Mucosa of rectum (tissue), 2 donors: ENCODE results near the gene SWAP70.

Source experiments
- H3K27ac ChIP-seq, 2 donors: one replicate each; pipeline ENCODE4 v1.7.0; 2013; ENCODE audit warnings: inconsistent platforms in 2 of 2, low read depth in 2 of 2, low read length in 2 of 2
- H3K27me3 ChIP-seq, 2 donors: one replicate each; pipeline ENCODE4 v1.7.0; 2013; ENCODE audit warnings: low read length in 2 of 2; ENCODE audit not compliant: control insufficient read depth in 2 of 2, insufficient read depth in 2 of 2
- H3K36me3 ChIP-seq, 2 donors: one replicate each; pipeline ENCODE4 v1.7.0; 2013; ENCODE audit warnings: low read length in 2 of 2; ENCODE audit not compliant: control insufficient read depth in 2 of 2, insufficient read depth in 2 of 2
- H3K4me1 ChIP-seq, 2 donors: one replicate each; pipeline ENCODE4 v1.7.0; 2013; ENCODE audit warnings: low read length in 2 of 2, mild to moderate bottlenecking in 1 of 2; ENCODE audit not compliant: control insufficient read depth in 2 of 2, insufficient read depth in 2 of 2
- H3K4me3 ChIP-seq, 2 donors: one replicate each; pipeline ENCODE4 v1.7.0; 2013; ENCODE audit warnings: low read length in 2 of 2
- H3K9ac ChIP-seq, 2 donors: one replicate each; pipeline ENCODE4 v1.7.0; 2013; ENCODE audit warnings: low read length in 2 of 2, low read depth in 1 of 2, mild to moderate bottlenecking in 1 of 2
- H3K9me3 ChIP-seq, 2 donors: one replicate each; pipeline ENCODE4 v1.7.0; 2013; ENCODE audit warnings: low read length in 2 of 2; ENCODE audit not compliant: control insufficient read depth in 2 of 2
- donor health status: healthy.
- donor health status: Normal muscosa, but diverticular disease.

The SWAP70 gene

DNA sequence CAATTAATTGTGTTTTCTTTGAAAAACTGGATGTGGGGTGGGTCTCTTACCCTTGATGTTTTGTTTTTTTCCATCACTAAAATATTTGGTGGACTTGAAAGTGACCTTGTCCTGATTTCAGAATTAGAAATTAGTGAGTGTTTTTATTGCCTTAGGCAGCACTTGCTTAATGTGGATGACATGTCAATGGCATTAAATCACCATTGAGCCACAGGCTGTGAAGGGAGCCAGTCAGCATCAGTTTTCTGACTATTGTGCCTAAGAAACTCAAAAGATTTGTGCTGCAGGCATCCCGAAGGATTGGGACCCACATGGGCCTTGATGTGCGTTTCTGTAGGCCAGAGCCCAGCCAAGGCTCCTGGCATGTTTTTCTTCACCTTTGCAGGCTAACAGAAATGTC lies 53.8 kb downstream of the SWAP70 start:
- Histone ChIP-seq H3K4me3 (no peak overlapping the region), H3K27ac (peak overlapping the region in 1 of 2 donors; percentile 28), H3K27me3 (no peaks in the 10 kb centered on the region), H3K4me1 (peaks cover 0 to 2% of the 10 kb centered on the region in 2 donors), H3K9me3 (no peaks in the 10 kb centered on the region), H3K36me3 (peaks cover 0 to 10% of the 10 kb centered on the region in 2 donors), H3K9ac (no peak overlapping the region)

DNA sequence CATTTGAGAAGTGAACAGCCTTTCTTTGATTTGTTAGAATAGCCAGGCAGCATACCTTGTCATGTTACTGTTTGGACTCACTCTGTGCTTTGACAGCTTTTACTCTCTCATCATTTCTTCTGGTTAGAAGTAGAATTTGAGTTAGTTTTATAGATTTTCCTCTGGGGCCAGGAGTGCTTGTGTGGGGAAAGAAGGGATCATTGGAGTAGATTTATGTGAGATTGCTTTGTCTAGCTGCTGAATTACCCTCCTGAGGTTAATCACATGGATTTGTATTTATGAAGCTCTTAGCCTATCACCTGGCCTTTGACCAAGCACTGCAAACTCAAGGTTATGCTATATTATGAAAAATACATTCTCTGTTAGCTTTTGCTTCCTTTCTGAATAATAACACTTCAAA lies 54.3 kb downstream of the SWAP70 start:
- Histone ChIP-seq H3K36me3 (peaks cover 0 to 10% of the 10 kb centered on the region in 2 donors), H3K9me3 (no peaks in the 10 kb centered on the region), H3K27ac (peak overlapping the region in 1 of 2 donors; percentile 28), H3K27me3 (no peaks in the 10 kb centered on the region), H3K9ac (no peak overlapping the region), H3K4me3 (no peak overlapping the region), H3K4me1 (peaks cover 0 to 2% of the 10 kb centered on the region in 2 donors)

DNA sequence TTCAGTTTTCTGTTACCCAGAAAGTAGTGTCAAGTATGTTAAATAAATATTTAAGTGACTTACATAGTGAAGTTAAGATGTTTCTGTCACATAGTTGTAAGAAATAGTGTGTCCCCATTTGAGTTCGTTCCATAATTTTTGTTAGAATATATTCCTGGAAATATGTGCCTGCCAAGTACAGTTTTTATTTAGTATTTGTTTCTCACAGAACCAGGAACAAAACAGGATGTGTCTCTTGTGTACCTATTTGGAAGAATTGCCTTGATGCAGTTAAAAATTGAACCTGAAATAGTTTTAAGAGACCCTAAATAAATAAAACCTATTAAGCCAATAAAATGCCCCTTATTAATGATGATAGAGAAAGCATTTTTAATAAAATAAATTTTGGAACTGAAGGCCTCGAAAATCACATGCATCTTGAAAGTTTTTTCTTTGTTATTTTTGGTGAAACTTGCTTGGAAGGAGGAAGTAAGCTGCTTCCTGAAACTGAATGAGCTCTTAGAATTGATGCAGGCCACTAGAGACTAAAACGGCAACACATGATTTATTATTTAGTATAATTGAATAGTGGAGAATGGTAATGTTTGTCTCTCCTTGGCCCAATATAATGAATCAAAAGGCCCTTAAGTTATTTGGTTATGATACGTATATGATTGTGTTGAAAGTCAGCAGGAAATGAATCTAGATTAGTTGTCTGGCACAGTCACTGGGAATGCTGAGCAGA lies 55.9 kb downstream of the SWAP70 start:
- no peak overlapping the region for H3K9ac ChIP-seq
- peaks cover 0 to 2% of the 10 kb centered on the region in 2 donors for H3K4me1 ChIP-seq
- no peaks in the 10 kb centered on the region for H3K9me3 ChIP-seq
- H3K4me3 ChIP-seq: no peak overlapping the region
- peak overlapping the region; percentile 2 to 17 for H3K27ac ChIP-seq
- H3K27me3 ChIP-seq: no peaks in the 10 kb centered on the region
- H3K36me3 ChIP-seq: peaks cover 0 to 10% of the 10 kb centered on the region in 2 donors

DNA sequence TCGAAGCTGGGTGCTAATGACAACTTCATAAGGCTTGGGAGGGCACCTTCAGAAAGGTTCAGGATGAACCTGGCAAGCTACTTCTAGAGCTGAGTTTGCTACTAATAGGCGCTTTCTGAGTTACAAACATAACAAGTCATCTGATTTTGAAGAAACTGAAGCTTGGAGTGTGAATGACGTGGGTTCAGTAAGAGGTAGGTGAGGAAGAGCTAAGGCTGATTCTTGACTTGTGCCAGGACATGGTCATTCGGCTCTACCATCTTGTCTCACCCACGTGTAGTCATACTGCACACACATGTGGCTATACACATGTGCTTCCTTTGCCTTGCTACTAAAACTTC lies 56.4 kb downstream of the SWAP70 start:
- peaks cover 0 to 8% of the 10 kb centered on the region in 2 donors for H3K36me3 ChIP-seq
- H3K27ac ChIP-seq: peak overlapping the region; percentile 2 to 17
- H3K4me1 ChIP-seq: peaks cover 0 to 2% of the 10 kb centered on the region in 2 donors
- H3K9ac ChIP-seq: no peak overlapping the region
- no peak overlapping the region for H3K4me3 ChIP-seq
- H3K9me3 ChIP-seq: no peaks in the 10 kb centered on the region
- no peaks in the 10 kb centered on the region for H3K27me3 ChIP-seq

DNA sequence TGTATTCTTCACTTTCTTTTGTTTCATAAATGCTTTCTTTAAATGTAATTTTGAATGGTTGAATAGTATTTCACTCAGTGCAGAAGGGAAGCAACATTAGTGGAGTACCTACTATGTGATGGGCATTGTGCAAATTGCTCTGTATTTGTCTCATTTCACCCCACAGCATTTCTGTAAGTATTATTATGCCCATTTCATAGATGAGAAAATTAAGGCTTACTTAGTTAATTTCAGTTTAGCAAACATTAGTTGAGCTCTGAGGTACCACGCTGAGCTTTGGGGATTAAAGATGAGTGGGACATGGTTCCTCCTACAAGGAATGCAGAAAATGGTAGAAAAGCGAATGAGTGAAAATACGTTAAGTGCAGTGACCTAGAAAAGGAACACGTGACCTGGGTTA lies 58.1 kb downstream of the SWAP70 start:
- Histone ChIP-seq H3K27me3 (no peaks in the 10 kb centered on the region), H3K4me3 (no peak overlapping the region), H3K36me3 (no peaks in the 10 kb centered on the region), H3K27ac (no peak overlapping the region), H3K9ac (no peak overlapping the region), H3K9me3 (no peaks in the 10 kb centered on the region), H3K4me1 (peaks cover 0 to 2% of the 10 kb centered on the region in 2 donors)

DNA sequence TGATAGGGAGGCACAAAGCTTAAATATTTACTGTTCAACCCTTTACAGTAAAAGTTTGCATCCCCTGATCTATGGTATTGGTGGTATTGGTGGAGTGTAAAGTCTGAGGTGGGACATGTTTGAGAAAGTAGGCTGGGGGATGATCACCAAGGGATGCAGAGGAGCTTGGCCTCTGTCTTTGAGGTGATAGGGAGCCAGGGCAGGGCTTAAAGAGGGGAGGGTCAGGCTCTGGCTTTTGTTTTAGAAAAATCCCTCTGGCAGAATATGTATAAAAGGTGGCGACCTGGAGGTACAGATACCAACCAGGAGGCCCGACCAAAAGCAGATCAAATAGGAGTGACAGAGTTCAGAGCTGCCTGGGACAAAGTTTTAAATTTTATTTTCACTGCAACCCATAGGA lies 59.0 kb downstream of the SWAP70 start:
- no peaks in the 10 kb centered on the region for H3K27me3 ChIP-seq
- no peak overlapping the region for H3K9ac ChIP-seq
- no peaks in the 10 kb centered on the region for H3K36me3 ChIP-seq
- H3K4me3 ChIP-seq: no peak overlapping the region
- peaks cover 0 to 1% of the 10 kb centered on the region in 2 donors for H3K4me1 ChIP-seq
- H3K27ac ChIP-seq: no peak overlapping the region
- H3K9me3 ChIP-seq: no peaks in the 10 kb centered on the region

DNA sequence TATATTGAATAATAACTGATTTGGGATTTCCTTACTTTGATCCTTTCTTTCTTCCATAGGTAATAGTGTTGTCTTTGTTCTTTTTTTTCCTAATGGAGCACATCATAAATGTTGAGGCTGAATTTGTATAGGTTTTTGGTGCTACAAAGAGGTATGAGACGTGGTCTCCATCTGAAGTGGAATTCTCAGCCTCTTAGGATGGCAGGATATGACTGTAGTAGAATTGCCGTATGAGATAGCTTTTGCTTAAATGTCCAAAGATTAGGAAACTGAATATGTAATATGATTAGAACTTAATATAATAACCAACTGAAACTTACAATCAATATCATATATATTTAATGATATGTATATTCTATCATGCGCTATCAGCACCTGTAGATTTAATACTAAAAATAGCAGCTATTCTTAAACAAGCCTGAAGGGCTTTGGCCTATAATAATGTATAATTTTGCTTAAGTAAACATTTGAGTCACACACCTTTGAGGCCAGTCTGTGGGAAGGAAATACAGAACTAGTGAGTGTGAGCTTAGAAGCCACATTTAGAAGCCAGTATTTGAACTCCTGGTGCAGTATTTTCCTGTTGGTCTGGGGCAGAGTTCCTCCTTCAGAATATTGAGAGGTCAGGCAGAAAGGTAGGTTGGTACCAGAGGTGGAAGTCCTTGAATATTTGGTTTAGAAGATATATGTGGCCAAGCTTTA lies 62.6 kb downstream of the SWAP70 start:
- Histone ChIP-seq H3K27ac (no peak overlapping the region), H3K4me1 (no peaks in the 10 kb centered on the region), H3K9me3 (no peaks in the 10 kb centered on the region), H3K4me3 (no peak overlapping the region), H3K27me3 (no peaks in the 10 kb centered on the region), H3K9ac (no peak overlapping the region), H3K36me3 (peaks cover 3 to 14% of the 10 kb centered on the region in 2 donors)

DNA sequence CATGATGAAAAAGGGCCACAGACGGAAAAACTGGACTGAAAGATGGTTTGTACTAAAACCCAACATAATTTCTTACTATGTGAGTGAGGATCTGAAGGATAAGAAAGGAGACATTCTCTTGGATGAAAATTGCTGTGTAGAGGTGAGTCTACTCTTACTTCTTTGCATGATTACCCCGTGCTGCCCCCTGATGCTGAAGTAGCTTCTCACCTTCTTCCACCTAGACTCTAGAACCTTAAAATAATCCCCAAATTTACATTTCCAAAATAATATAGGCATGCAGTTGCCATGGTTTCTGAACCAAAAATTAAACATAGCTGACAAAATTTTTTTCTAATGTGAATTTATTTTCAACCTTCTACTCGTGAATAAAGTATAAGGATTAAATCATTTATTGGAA lies 64.2 kb downstream of the SWAP70 start:
- Histone ChIP-seq H3K4me1 (no peaks in the 10 kb centered on the region), H3K4me3 (no peak overlapping the region), H3K27me3 (no peaks in the 10 kb centered on the region), H3K36me3 (peaks cover 9 to 22% of the 10 kb centered on the region in 2 donors), H3K9ac (no peak overlapping the region), H3K9me3 (no peaks in the 10 kb centered on the region), H3K27ac (no peak overlapping the region)

DNA sequence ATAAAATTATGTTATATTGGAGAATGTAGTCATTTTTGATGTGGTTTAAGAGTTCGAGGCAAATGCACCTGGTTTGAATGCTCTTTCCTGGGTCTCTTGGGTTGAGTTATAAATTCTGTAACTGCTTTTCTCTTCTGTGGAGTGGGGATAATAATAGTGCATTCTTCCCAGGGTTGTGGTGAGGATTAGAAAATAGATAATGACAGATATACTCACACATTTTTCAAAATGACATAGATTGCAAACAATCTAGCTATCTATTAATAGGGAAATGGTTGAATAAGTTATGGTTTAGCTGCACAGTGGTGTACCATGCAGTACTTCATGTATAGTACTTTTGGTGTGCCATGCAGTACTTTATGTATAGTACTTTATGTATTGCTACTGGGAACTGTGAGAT lies 67.4 kb downstream of the SWAP70 start:
- Histone ChIP-seq H3K27ac (no peak overlapping the region), H3K4me1 (no peaks in the 10 kb centered on the region), H3K4me3 (no peak overlapping the region), H3K9ac (no peak overlapping the region), H3K9me3 (peaks cover 0 to 3% of the 10 kb centered on the region in 2 donors), H3K27me3 (no peaks in the 10 kb centered on the region), H3K36me3 (peaks cover 17 to 30% of the 10 kb centered on the region in 2 donors)

DNA sequence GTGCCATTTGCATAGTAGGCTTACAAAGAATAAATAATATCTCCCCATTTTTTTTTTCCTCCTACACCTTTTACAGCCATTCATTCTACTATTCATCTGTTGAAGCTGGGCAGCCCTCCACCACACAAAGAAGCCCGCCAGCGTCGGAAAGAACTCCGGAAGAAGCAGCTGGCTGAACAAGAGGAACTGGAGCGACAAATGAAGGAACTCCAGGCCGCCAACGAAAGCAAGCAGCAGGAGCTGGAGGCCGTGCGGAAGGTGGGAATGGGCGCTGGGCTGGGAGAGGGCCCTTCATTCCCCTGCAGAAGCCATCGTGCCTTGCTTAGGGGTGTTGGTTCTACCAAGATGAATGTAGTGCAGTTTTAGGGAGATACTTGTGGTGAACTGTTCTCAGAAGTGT lies 68.6 kb downstream of the SWAP70 start:
- no peak overlapping the region for H3K4me3 ChIP-seq
- H3K9me3 ChIP-seq: peaks cover 0 to 3% of the 10 kb centered on the region in 2 donors
- H3K27ac ChIP-seq: no peak overlapping the region
- peaks cover 17 to 30% of the 10 kb centered on the region in 2 donors for H3K36me3 ChIP-seq
- no peaks in the 10 kb centered on the region for H3K27me3 ChIP-seq
- no peak overlapping the region for H3K9ac ChIP-seq
- no peaks in the 10 kb centered on the region for H3K4me1 ChIP-seq
